ENCODE results near the gene DPP6.

- TF ChIP-seq, protein P1, sequence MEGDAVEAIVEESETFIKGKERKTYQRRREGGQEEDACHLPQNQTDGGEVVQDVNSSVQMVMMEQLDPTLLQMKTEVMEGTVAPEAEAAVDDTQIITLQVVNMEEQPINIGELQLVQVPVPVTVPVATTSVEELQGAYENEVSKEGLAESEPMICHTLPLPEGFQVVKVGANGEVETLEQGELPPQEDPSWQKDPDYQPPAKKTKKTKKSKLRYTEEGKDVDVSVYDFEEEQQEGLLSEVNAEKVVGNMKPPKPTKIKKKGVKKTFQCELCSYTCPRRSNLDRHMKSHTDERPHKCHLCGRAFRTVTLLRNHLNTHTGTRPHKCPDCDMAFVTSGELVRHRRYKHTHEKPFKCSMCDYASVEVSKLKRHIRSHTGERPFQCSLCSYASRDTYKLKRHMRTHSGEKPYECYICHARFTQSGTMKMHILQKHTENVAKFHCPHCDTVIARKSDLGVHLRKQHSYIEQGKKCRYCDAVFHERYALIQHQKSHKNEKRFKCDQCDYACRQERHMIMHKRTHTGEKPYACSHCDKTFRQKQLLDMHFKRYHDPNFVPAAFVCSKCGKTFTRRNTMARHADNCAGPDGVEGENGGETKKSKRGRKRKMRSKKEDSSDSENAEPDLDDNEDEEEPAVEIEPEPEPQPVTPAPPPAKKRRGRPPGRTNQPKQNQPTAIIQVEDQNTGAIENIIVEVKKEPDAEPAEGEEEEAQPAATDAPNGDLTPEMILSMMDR (IDR thresholded peaks at IDR 0.05) = no peak
- TF ChIP-seq POLR2A (IDR thresholded peaks at IDR 0.05) = no peak
Observed at GRCh38 chr7:154475864-154476263, 423.7 kb downstream of the DPP6 start.

Measured in tibial nerve (tissue), 3 donors.